ENCODE data around the gene CBLB. TPM values are rescaled to one million over a fixed set of nuclear protein-coding genes. Genes with fewer than 3 reads are reported as not detected.

CBLB gene
- total RNA-seq, 2 experiments from 2014 or later: 24.5 to 38.5 TPM

DNA sequence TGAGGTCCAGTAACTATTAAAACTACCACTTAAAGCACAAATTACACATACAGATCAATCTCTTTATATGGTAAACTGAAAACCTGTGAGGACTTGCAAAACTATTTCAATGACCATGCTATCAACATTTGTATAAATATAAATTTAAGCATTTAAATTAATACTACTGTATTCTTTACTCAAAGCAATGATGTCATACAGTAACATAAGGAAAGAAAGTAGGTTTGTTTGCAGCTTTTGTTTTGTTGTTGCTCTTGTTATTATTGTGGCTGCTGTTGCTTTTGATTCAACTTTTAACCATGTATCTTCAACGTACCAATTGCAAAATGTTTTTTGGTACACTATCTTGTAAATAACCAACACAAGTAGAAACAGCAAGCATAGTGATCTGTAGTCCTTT is 22.0 kb downstream of the CBLB start:
- CTCF ChIA-PET (ENCODE audit: unreplicated experiment): no interaction called here
- no peaks in the 10 kb centered on the region for H3K79me2 ChIP-seq (ENCODE audit: insufficient read depth, low read depth, low read length)
- H3K4me3 ChIP-seq (ENCODE audit: low read depth, low read length, poor library complexity, severe bottlenecking): no peak overlapping the region
- H2AFZ ChIP-seq (ENCODE audit: low read length): peak overlapping the region; percentile 28; the same call in 1 of the 2 replicates
- no TSS peak for BruUV-seq (replicated peaks)
- H3K4me2 ChIP-seq (ENCODE audit: low read length): peak overlapping the region; percentile 41
- H3K36me3 ChIP-seq (ENCODE audit: insufficient read depth, low read length): peaks cover 35% of the 10 kb centered on the region
- H3K27ac ChIP-seq (ENCODE audit: low read depth, low read length, poor library complexity, severe bottlenecking): no peak overlapping the region
- H3K4me1 ChIP-seq (ENCODE audit: insufficient read depth, low read length, poor library complexity, severe bottlenecking): peaks cover 27% of the 10 kb centered on the region
- no peaks in the 10 kb centered on the region for H4K20me1 ChIP-seq (ENCODE audit: insufficient read depth, low read length)
- TF ChIP-seq EZH2phosphoT487 (IDR thresholded peaks at IDR 0.05; ENCODE audit: borderline replicate concordance, low read depth, low read length): no peak
- TF ChIP-seq CTCF (conservative IDR thresholded peaks at IDR 0.05; ENCODE audit: low read length): no peak
- DNase-seq (ENCODE audit: low spot score): no peak
- no peaks in the 10 kb centered on the region for H3K9me2 ChIP-seq (ENCODE audit: insufficient read depth, low read length)
- H3K9me3 ChIP-seq (ENCODE audit: low read length): peaks cover 9% of the 10 kb centered on the region; the same call in 1 of the 2 replicates
- intact Hi-C loops (cut with micrococcal nuclease; ENCODE audit: unreplicated experiment): no loop called here
- POLR2A ChIA-PET: interaction anchor here (0.6 to 2.8 kb wide), 3 partner anchors 10 to 53 kb away, joined by 3 to 19 read pairs (median 3); no protein-coding TSS in a partner anchor

GRCh38 chr3:105845488-105845887 is 23.3 kb downstream of the CBLB start:
- H3K27ac ChIP-seq (ENCODE audit: low read depth, low read length, poor library complexity, severe bottlenecking): no peak overlapping the region
- no peaks in the 10 kb centered on the region for H3K79me2 ChIP-seq (ENCODE audit: insufficient read depth, low read depth, low read length)
- intact Hi-C loops (cut with micrococcal nuclease; ENCODE audit: unreplicated experiment): no loop called here
- H3K9me3 ChIP-seq (ENCODE audit: low read length): peaks cover 3% of the 10 kb centered on the region; the same call in 1 of the 2 replicates
- H3K9me2 ChIP-seq (ENCODE audit: insufficient read depth, low read length): no peaks in the 10 kb centered on the region
- H3K4me3 ChIP-seq (ENCODE audit: low read depth, low read length, poor library complexity, severe bottlenecking): no peak overlapping the region
- no peaks in the 10 kb centered on the region for H4K20me1 ChIP-seq (ENCODE audit: insufficient read depth, low read length)
- DNase-seq (ENCODE audit: low spot score): no peak
- CTCF ChIA-PET (ENCODE audit: unreplicated experiment): no interaction called here
- POLR2A ChIA-PET: interaction anchor here (0.5 to 1.6 kb wide), 7 partner anchors 8 to 52 kb away, joined by 3 to 8 read pairs (median 3); no protein-coding TSS in a partner anchor
- peaks cover 22% of the 10 kb centered on the region for H3K36me3 ChIP-seq (ENCODE audit: insufficient read depth, low read length)
- H3K4me1 ChIP-seq (ENCODE audit: insufficient read depth, low read length, poor library complexity, severe bottlenecking): peaks cover 27% of the 10 kb centered on the region
- no TSS peak for BruUV-seq (replicated peaks)
- TF ChIP-seq EZH2phosphoT487 (IDR thresholded peaks at IDR 0.05; ENCODE audit: borderline replicate concordance, low read depth, low read length) (no peak), CTCF (conservative IDR thresholded peaks at IDR 0.05; ENCODE audit: low read length) (no peak)
- no peak overlapping the region for H2AFZ ChIP-seq (ENCODE audit: low read length)
- no peak overlapping the region for H3K4me2 ChIP-seq (ENCODE audit: low read length)

GRCh38 chr3:105844704-105845103 is 24.1 kb downstream of the CBLB start:
- Histone ChIP-seq H3K9me3 (ENCODE audit: low read length) (no peaks in the 10 kb centered on the region), H2AFZ (ENCODE audit: low read length) (no peak overlapping the region), H3K9me2 (ENCODE audit: insufficient read depth, low read length) (no peaks in the 10 kb centered on the region), H3K4me3 (ENCODE audit: low read depth, low read length, poor library complexity, severe bottlenecking) (no peak overlapping the region), H3K79me2 (ENCODE audit: insufficient read depth, low read depth, low read length) (no peaks in the 10 kb centered on the region), H3K4me1 (ENCODE audit: insufficient read depth, low read length, poor library complexity, severe bottlenecking) (peaks cover 27% of the 10 kb centered on the region), H3K4me2 (ENCODE audit: low read length) (no peak overlapping the region), H3K36me3 (ENCODE audit: insufficient read depth, low read length) (peaks cover 15% of the 10 kb centered on the region; the same call in 1 of the 2 replicates), H3K27ac (ENCODE audit: low read depth, low read length, poor library complexity, severe bottlenecking) (no peak overlapping the region), H4K20me1 (ENCODE audit: insufficient read depth, low read length) (no peaks in the 10 kb centered on the region)
- ChIA-PET CTCF (ENCODE audit: unreplicated experiment) (no interaction called here), POLR2A (interaction anchor here (0.5 to 1.6 kb wide), 7 partner anchors 9 to 51 kb away, joined by 3 to 8 read pairs (median 3); no protein-coding TSS in a partner anchor)
- TF ChIP-seq CTCF (conservative IDR thresholded peaks at IDR 0.05; ENCODE audit: low read length) (no peak), EZH2phosphoT487 (IDR thresholded peaks at IDR 0.05; ENCODE audit: borderline replicate concordance, low read depth, low read length) (no peak)
- intact Hi-C loops (cut with micrococcal nuclease; ENCODE audit: unreplicated experiment): no loop called here
- no TSS peak for BruUV-seq (replicated peaks)
- DNase-seq (ENCODE audit: low spot score): no peak

All from OCI-LY7 (cell line).